HepG2 (cell line): ENCODE results near the gene ZBED6. TPM values are rescaled to one million over a fixed set of nuclear protein-coding genes. Genes with fewer than 3 reads are reported as not detected.

Source experiments
- ATAC-seq: fragments of 200-7000 bp; cut with Tn5 transposase; 3 replicates; pipeline ENCODE4 v1.9.1; 2020; ENCODE audit warnings: mild to moderate bottlenecking, moderate library complexity
- BruUV-seq: library from RNA; stranded (reverse); fragments of 400-500 nt; replicated peaks from 2 replicates; lab custom pipeline; 2021; lab: Mats Ljungman, UMichigan
- CTCF ChIA-PET: fragments of 300-600 bp; formaldehyde crosslinking; extraction: SDS; loops from one replicate; lab custom pipeline; 2021; ENCODE audit warnings: low total read pairs, inconsistent platforms, low intra/inter-chr PET ratio; lab: Yijun Ruan, JAX
- POLR2A ChIA-PET: fragments of 350-600 bp; sonication (Branson Sonifier 250); formaldehyde crosslinking; loops from one replicate; lab custom pipeline; 2020; ENCODE audit warnings: antibody characterized with exemption, inconsistent platforms; lab: Yijun Ruan, JAX
- DNase-seq: peaks from one replicate; pipeline ENCODE4 v3.0.0-alpha.2; 2015; ENCODE audit warnings: low spot score
- FAIRE-seq: peaks from 3 replicates; lab custom pipeline; 2011; peaks lifted over from hg19 to GRCh38; lab: Jason Lieb, UNC
- H2AFZ ChIP-seq: one replicate; pipeline ENCODE4 v1.6.1; 2011; ENCODE audit warnings: low read length, inconsistent platforms
- H3K27ac ChIP-seq: fragments of 300-600 bp; 3 replicates; pipeline ENCODE4 v1.8.0; 2011; ENCODE audit warnings: mixed run types, mild to moderate bottlenecking, mixed read lengths, low read length, inconsistent platforms; ENCODE audit not compliant: insufficient read depth; ENCODE audit errors: extremely low read length
- H3K27me3 ChIP-seq, 2 experiments: fragments of 200-600 bp in 1 of 2; 2 replicates in 1 of 2; 3 replicates in 1 of 2; pipeline versions ENCODE4 v1.6.0 to v1.8.0; 2011; ENCODE audit warnings: low read length in 2 of 2, mild to moderate bottlenecking in 2 of 2, moderate library complexity in 2 of 2, inconsistent platforms in 1 of 2; ENCODE audit not compliant: insufficient read depth in 2 of 2, control insufficient read depth in 1 of 2
- H3K36me3 ChIP-seq, 2 experiments: fragments of 200-600 bp in 1 of 2; replicated peaks in 1 of 2; 2 replicates in 1 of 2; 3 replicates in 1 of 2; pipeline versions ENCODE4 v1.5.1 to v1.8.0; 2011; ENCODE audit warnings: low read length in 2 of 2, inconsistent platforms in 1 of 2; ENCODE audit not compliant: insufficient read depth in 2 of 2, control insufficient read depth in 1 of 2
- H3K4me1 ChIP-seq: 2 replicates; pipeline ENCODE4 v1.5.1; 2012; ENCODE audit warnings: low read length, inconsistent platforms; ENCODE audit not compliant: insufficient read depth
- H3K4me2 ChIP-seq: 2 replicates; pipeline ENCODE4 v1.6.0; 2011; ENCODE audit warnings: low read depth, low read length, inconsistent platforms
- H3K4me3 ChIP-seq, 3 experiments: fragments of 200-600 bp in 1 of 3; sonication (generic), shearing (Covaris generic) in 1 of 3; replicated peaks in 1 of 3; 2 replicates each; pipeline ENCODE4 v1.5.1; 2011 to 2016; ENCODE audit warnings: low read length in 3 of 3, inconsistent platforms in 2 of 3, low read depth in 2 of 3, mild to moderate bottlenecking in 2 of 3, control low read depth in 1 of 3, mixed read lengths in 1 of 3; ENCODE audit not compliant: insufficient read depth in 1 of 3
- H3K79me2 ChIP-seq: one replicate; pipeline ENCODE4 v1.6.1; 2011; ENCODE audit warnings: low read length, inconsistent platforms; ENCODE audit not compliant: insufficient read depth
- H3K9ac ChIP-seq: 2 replicates; pipeline ENCODE4 v1.6.0; 2011; ENCODE audit warnings: mild to moderate bottlenecking, low read depth, low read length, inconsistent platforms; ENCODE audit not compliant: insufficient read depth
- H3K9me3 ChIP-seq: 2 replicates; pipeline ENCODE4 v1.5.1; 2012; ENCODE audit warnings: mild to moderate bottlenecking, low read length
- H4K20me1 ChIP-seq: 2 replicates; pipeline ENCODE4 v1.6.0; 2011; ENCODE audit warnings: inconsistent platforms, mild to moderate bottlenecking, low read length, moderate library complexity; ENCODE audit not compliant: insufficient read depth
- ARID5B ChIP-seq: IDR thresholded peaks from 2 replicates; pipeline ENCODE4 v1.4.0; 2020; ENCODE audit warnings: mild to moderate bottlenecking, missing genetic modification reagents
- MLX ChIP-seq: IDR thresholded peaks from 2 replicates; pipeline ENCODE4 v1.6.1; 2016
- SAP130 ChIP-seq: IDR thresholded peaks from 2 replicates; pipeline ENCODE4 v1.6.1; 2016; ENCODE audit warnings: low read depth
- SNAI1 ChIP-seq: sonication (generic); formaldehyde crosslinking; IDR thresholded peaks from 2 replicates; pipeline ENCODE4 v1.5.0; 2020; ENCODE audit warnings: mild to moderate bottlenecking, missing genetic modification reagents, borderline replicate concordance
- SOX6 ChIP-seq, 2 experiments: fragments of 450-650 bp in 1 of 2; sonication (generic) in 1 of 2; formaldehyde crosslinking in 1 of 2; IDR thresholded peaks; 2 replicates each; pipeline versions ENCODE4 v1.4.0 to v1.6.1; 2017 to 2020; ENCODE audit warnings: antibody characterized with exemption in 1 of 2, mild to moderate bottlenecking in 1 of 2, missing genetic modification reagents in 1 of 2
- ZNF281 ChIP-seq: sonication (generic); formaldehyde crosslinking; IDR thresholded peaks from 2 replicates; pipeline ENCODE4 v1.4.0; 2020; ENCODE audit warnings: missing genetic modification reagents, borderline replicate concordance
- ZNF709 ChIP-seq: sonication (generic); formaldehyde crosslinking; IDR thresholded peaks from 2 replicates; pipeline ENCODE4 v1.5.0; 2020; ENCODE audit warnings: mild to moderate bottlenecking, missing genetic modification reagents
- ZNF781 ChIP-seq: sonication (generic); formaldehyde crosslinking; IDR thresholded peaks from 2 replicates; pipeline ENCODE4 v1.5.1; 2020; ENCODE audit warnings: borderline replicate concordance, mild to moderate bottlenecking, missing genetic modification reagents; ENCODE audit errors: not compliant biosample characterization
- WGBS: methylation state at CpG from one replicate; pipeline ENCODE4 v1.1.6; 2017; ENCODE audit warnings: low lambda C conversion rate; 5-methylcytosine and 5-hydroxymethylcytosine counted together
- in situ Hi-C: cut with HindIII; loops from 2 replicates; pipeline ENCODE4 v1.10.0; 2017; ENCODE audit warnings: low pct_unique_long_range_greater_than_20kb; ENCODE audit not compliant: extremely low pct_ligation_motif_present
- intact Hi-C: fragments of 100-400 bp; cut with micrococcal nuclease; formaldehyde crosslinking; loops from one replicate; pipeline ENCODE4 v1.10.0; 2022; ENCODE audit not compliant: unreplicated experiment
- polyA plus RNA-seq, 8 experiments: library from polyadenylated mRNA; depleted of rRNA in 3 of 8; stranded (reverse) in 7 of 8; unstranded in 1 of 8; fragments of >200 nt; fragmentation: Illumina TruSeq in 4 of 8; extraction: Trizol in 4 of 8; gene quantifications; 2 replicates each; pipeline versions ENCODE4 v1.2.1 to v1.2.3, GENCODE V29; 2011 to 2016; ENCODE audit warnings: low read depth in 4 of 8, missing spikeins in 1 of 8, mixed read lengths in 1 of 8; ENCODE audit not compliant: insufficient read depth in 1 of 8
- total RNA-seq, 5 experiments: library from RNA; depleted of rRNA; stranded (reverse); fragments of >200 nt; fragmentation: Illumina TruSeq; extraction: Trizol; gene quantifications; 2 replicates each; pipeline ENCODE4 v1.2.3, GENCODE V29; 2016; ENCODE audit warnings: low read depth in 1 of 5

ZBED6 gene
- total and polyA plus RNA-seq, 2 of the 13 experiments (the other 11 are each of a cell fraction or from before 2014, with no cell fraction given): 9.3 to 12.5 TPM

GRCh38 chr1:203781962-203782361 is 13.5 kb upstream of the ZBED6 start (continued):
- TF ChIP-seq ZNF281: no peak
- no peak for TF ChIP-seq SAP130 (CRISPR knock-in tag)
- TF ChIP-seq SNAI1 (CRISPR knock-in tag): no peak
- no peak for TF ChIP-seq ZNF781
- TF ChIP-seq SOX6 (IDR thresholded peaks at IDR 0.05): no peak
- no peak for TF ChIP-seq SOX6 (CRISPR knock-in tag; IDR thresholded peaks at IDR 0.05)

- H3K4me3 ChIP-seq: no peak overlapping the region
- POLR2A ChIA-PET: no interaction called here
- FAIRE-seq (no peak), ATAC-seq (no peak), DNase-seq (no peak)
- H3K36me3 ChIP-seq: no peaks in the 10 kb centered on the region
- H3K27ac ChIP-seq: no peak overlapping the region
- no peak overlapping the region for H2AFZ ChIP-seq
- no peak overlapping the region for H3K4me2 ChIP-seq
- WGBS: 0% methylated on average over 2 of the region's 3 CpGs
- no peaks in the 10 kb centered on the region for H3K27me3 ChIP-seq
- no TSS peak for BruUV-seq
- no peak overlapping the region for H3K9ac ChIP-seq
- H3K79me2 ChIP-seq: no peaks in the 10 kb centered on the region
- TF ChIP-seq ARID5B (CRISPR knock-in tag): no peak
- TF ChIP-seq MLX (CRISPR knock-in tag): no peak
- no peak for TF ChIP-seq ZNF709 (CRISPR knock-in tag)
- peaks cover 19% of the 10 kb centered on the region for H3K4me1 ChIP-seq
- in situ Hi-C loops (no loop called here), intact Hi-C loops (no loop called here)
- no peaks in the 10 kb centered on the region for H4K20me1 ChIP-seq
- CTCF ChIA-PET: no interaction called here
- H3K9me3 ChIP-seq: no peaks in the 10 kb centered on the region
These were observed 5.5 kb upstream of the ZBED6 start for GRCh38 chr1:203789966-203790365.
